NCI-H2029 treated with DMSO at 0.1 percent for 48 hours (cell line): ENCODE results near the gene EDARADD.

ENCODE experiments used
- DNase-seq: peaks from one replicate; lab custom pipeline; 2025; lab: John Stamatoyannopoulos, UW

EDARADD gene

DNA sequence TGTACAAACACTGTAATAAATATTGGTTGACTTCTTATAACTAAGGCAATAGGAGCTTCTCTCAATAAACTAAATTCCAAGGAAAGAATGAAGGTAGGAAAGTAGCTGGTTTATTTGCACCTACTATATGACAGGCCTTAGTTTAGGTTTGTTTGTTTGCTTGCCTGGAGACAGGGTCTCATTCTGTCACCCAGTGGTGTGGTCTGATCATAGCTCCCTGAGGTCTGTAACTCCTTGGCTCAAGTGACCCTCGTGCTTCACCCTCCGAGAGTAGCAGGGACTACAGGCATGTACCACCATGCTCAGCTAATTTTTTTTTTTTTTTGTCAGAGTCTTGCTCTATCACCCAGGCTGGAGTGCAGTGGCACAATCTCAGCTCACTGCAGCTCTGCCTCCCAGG is 1.9 kb upstream of the EDARADD start:
- DNase-seq, result no peak

DNA sequence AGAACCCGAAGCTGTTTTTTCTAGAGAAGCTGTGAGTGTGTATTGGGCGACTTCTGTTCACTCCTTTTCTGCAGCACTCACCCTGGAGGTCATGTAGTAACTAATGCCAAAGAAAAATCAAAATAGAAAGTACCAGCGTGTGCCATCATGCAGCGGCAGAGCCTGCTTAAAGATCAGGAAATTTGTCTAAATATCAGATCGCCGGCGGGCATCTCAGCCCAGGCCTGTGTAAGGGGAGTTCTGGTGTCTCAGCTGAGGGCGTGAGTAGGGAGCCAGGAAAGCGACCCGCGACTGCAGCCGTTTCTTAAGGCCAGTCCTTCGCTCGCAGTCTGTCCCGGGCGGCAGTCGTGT is 768 bp downstream of the EDARADD start:
- DNase-seq, result no peak

DNA sequence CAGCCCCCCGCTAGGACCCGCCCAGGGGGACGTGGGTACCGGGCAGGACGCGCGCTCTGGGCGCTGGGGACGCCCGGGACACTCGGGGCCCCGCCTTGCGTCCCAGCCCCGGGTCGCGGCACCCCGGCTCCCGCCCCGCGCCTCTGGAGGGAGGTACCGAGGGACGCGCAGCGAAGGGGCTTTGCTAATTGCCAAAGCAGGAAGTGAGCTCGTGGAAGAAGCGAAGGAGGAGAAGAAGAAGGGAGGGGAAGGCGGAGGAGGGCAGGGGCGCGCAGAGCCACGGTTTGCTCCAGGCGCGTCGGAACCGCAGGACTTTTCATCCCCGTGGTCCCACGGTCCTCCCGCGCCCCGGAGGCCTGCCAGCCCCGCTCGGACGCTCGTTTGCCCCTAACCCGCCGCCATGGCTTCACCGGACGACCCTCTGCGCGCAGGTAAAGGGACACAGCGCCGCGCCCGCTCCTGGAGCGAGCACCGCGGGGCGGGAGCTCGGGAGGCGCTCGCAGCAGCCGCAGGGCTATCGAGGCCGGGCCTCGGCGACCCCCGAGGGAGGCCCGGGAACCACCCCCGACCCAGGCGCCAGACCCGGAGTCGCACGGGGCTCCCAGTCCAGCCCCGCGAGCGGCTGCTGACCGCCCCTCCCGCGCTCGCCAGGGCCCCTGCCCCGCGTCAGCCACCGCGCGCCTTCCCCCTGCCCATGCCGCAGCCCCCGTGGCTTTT is 1.3 kb downstream of the EDARADD start:
- DNase-seq, result no peak

- no peak for DNase-seq
Measured at GRCh38 chr1:236395947-236396664, 2.0 kb downstream of the EDARADD start.

GRCh38 chr1:236396665-236397043 is 2.6 kb downstream of the EDARADD start:
- no peak for DNase-seq

DNA sequence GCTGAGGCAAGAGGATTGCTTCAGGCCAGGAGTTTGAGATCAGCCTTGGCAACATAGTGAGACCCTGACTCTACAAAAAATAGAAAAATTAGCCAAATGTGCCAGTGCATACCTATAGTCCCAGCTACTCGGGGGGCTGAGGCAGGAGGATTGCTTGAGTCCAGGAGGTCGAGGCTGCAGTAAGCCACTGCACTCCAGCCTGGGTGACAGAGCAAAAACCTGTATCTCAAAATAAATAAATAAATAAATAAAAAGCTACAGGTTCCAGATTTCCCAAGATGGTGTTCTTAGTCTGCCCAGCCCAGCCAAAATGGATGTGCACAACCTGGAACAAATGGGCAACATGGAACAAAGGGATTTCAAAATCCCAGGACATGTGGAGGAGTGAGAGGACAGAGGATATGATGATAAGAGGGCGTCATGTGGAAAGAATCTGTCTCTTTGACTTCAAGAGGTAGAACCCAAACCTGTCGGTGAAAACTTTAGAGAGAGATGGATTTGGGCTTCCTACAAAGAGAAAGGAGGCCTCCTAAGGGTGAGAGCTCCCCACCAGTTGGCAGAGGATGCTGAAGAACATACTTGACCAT is 3.2 kb downstream of the EDARADD start:
- no peak for DNase-seq

GRCh38 chr1:236398538-236398937 is 4.5 kb downstream of the EDARADD start:
- no peak for DNase-seq

DNA sequence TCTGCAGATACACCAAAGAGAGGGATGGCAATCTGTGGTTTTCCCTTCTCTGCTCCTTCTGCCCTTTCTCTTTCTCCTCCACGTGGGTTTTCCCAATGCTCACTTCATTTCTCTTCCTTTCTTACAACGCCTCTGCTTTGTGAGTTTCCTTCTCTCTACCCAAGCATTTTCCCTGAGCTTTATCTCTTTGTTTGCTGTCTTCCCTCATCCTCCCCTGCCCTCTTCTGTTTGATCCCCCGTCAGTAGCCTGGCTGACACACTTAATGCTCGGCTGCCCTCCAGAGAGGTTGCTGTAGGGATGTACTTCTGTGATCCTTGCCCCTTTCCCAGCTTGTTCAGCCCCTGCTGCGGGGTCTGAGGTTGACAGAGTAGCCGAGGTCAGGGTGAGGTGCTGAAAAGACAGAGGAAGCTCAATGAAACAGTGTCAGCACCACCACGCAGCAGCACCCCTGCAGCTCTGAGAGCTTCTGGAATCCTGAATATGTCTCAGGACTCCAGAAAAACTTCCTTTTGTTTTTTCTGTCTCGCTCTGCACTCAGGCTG is 6.0 kb downstream of the EDARADD start:
- no peak for DNase-seq

DNA sequence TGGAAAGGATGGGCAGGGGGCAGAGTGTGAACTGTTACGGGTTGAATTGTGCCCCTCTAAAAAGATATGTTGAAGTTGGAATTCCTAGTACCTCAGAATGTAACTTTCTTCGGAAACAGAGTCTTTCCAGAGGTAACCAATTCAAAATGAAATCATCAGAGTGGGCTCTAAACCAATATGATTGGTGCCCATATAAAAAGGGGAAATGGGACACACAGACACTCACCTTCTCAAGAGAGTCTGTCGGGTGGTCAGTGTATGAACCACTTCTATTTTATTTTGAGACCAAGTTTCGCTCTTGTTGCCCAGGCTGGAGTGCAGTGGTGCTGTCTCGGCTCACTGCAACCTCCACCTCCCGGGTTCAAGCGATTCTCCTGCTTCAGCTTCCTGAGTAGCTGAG is 7.6 kb downstream of the EDARADD start:
- DNase-seq, result no peak

- DNase-seq, result no peak
Measured at GRCh38 chr1:236403905-236404696, 10.0 kb downstream of the EDARADD start.

- no peak for DNase-seq
Measured at GRCh38 chr1:236407059-236407458, 13.0 kb downstream of the EDARADD start.

- no peak for DNase-seq
Measured at GRCh38 chr1:236413688-236414087, 19.6 kb downstream of the EDARADD start.

DNA sequence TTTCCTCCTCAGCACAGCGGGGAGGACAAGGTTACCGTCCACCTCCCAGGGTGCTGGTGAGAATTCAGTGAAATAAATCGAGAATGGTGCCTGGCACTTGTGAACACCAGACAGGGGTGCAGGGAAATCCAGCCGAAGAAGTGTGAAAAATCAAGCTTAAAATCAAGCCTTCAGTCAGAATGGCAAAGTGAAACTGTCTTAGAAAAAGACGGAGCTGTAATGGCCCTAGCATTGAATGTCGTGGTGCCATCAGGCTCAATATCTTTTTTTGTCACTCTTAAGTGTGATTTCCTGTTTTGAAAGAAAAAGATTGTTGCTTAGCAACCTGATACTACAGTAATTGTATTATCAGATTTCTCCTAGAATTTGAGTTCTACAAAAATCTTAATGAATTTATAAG is 22.1 kb downstream of the EDARADD start:
- no peak for DNase-seq

GRCh38 chr1:236417336-236417735 is 23.2 kb downstream of the EDARADD start:
- DNase-seq, result no peak

DNA sequence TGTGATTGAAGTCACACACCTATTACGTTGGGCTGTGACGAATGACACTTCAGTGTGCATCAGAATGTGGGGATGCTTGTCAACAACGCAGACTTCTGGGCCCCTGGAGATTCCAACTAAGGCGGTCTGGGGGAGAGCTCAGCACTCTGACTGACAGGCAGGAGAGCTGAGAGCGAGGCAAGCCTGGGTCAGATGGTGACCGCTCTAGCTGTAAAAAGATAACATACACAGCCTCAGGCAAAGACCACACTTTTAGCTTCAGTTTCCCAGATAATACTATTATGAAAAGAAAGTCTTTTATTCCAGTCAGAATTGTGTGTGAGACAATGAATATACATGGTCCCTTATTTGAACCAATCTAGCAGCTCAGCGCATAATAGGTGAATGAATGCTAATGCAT is 25.4 kb downstream of the EDARADD start:
- no peak for DNase-seq

- no peak for DNase-seq
Measured at GRCh38 chr1:236421022-236421421, 26.9 kb downstream of the EDARADD start.

DNA sequence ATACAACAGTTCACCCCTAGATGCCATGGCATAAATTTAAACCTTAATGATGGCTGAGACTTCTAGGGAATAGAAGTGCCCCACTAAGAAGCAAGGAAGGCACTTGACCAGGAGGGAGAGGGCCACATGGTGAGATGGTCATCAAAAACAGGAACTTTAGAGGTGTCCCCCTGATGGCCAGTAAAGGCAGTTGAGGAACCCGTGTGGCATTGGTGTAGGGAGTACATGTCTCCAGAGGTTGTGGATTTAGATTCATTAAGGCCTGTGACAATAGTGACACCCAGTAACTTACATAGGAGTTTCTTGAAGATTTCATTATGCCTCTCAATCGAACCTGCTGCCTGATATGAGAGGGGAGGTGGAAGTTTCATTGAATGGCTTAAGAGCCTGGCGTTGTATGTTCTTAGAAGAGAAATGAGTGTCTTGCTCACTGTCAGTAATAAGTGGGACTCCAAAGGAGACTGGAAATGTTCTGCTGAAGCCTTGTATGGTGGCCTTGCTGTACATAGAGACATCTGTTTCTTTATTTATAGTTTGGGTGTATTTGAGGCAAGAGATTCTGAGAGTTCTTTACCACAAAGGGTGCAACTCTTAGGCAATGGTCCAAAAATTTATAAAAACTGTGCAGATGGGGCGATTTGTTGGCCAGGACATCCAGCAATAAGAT is 27.9 kb downstream of the EDARADD start:
- DNase-seq, result no peak

DNA sequence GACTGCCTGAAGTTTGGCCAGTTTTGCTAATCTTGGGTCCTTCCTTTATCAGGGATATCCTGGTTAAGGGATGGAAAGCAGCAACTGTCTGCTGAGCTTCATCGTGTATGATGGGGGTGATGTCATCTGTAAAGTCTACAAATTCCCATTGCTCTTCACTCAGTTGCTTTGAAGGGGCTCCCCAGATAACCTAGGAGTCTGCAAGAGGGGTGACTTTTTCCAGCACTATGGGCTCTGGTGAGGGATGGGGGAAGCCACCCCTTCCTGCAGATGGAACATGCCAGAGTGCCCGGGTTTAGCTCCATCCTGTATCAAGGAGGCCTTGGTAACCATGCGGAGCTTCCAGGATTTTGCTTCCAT is 28.4 kb downstream of the EDARADD start:
- no peak for DNase-seq

GRCh38 chr1:236425031-236425663 is 31.1 kb downstream of the EDARADD start:
- DNase-seq, result no peak

- DNase-seq, result no peak
Measured at GRCh38 chr1:236426215-236426614, 32.1 kb downstream of the EDARADD start.

- DNase-seq, result no peak
Measured at GRCh38 chr1:236429715-236430274, 35.7 kb downstream of the EDARADD start.
